HG03025 (cell line): ENCODE results near the gene SLC16A5.

ENCODE experiments used
- ATAC-seq: cut with Tn5 transposase; IDR thresholded peaks from one replicate; pipeline ENCODE4 v1.9.1; 2021; ENCODE audit warnings: mild to moderate bottlenecking, moderate library complexity; ENCODE audit not compliant: unreplicated experiment, low FRiP score

Gene SLC16A5

GRCh38 chr17:75155191-75155601 is 67.4 kb downstream of the SLC16A5 start:
- ATAC-seq, result no peak
